GM12865 (cell line): ENCODE measurements around the gene FAM227A.
A peak's percentile ranks its signal among the peaks of the same experiment; 100 is the strongest.

Experiments used
- DNase-seq: peaks from one replicate; pipeline ENCODE4 v3.0.0; 2010; ENCODE audit warnings: low read depth
- H3K4me3 ChIP-seq: 2 replicates; pipeline ENCODE4 v1.5.1; 2011; ENCODE audit warnings: mild to moderate bottlenecking, low read depth, low read length, control low read depth
- CTCF ChIP-seq: IDR thresholded peaks from 2 replicates; pipeline ENCODE4 v1.5.1; 2011; ENCODE audit warnings: low read length, control low read depth, low read depth, inconsistent platforms; ENCODE audit not compliant: insufficient read depth; ENCODE audit errors: missing control alignments

FAM227A gene

GRCh38 chr22:38656256-38657044 is at the start of gene FAM227A, which contains the start of gene CBY1:
TSS of gene FAM227A (minus strand) at chr22:38656392. CDS start at chr22:38650168, 6,224 bp downstream.
TSS of gene CBY1 (plus strand) at chr22:38656638. CDS start at chr22:38668055, 11,417 bp downstream.
- DNase-seq: peak; percentile 90
- TF ChIP-seq CTCF: no peak
- peak within 1 kb of the TSS; percentile 80 for H3K4me3 ChIP-seq

- H3K4me3 ChIP-seq: peak within 1 kb of the TSS; percentile 79
- no peak for TF ChIP-seq CTCF
- DNase-seq: peak; percentile 100
Observed at GRCh38 chr22:38705235-38706100, 49.3 kb upstream of the FAM227A start, which contains the start of gene GTPBP1. TSS of gene GTPBP1 (plus strand) at chr22:38705944. CDS start at chr22:38705956, 12 bp downstream.

GRCh38 chr22:38704654-38705234 is 48.6 kb upstream of the FAM227A start:
- DNase-seq: no peak
- peak overlapping the region; percentile 55 for H3K4me3 ChIP-seq

GRCh38 chr22:38700789-38701628 is 44.8 kb upstream of the FAM227A start, which contains the start of gene JOSD1:
TSS of gene JOSD1 (minus strand) at chr22:38700943. CDS start at chr22:38699987, 956 bp downstream.
- DNase-seq: peak; percentile 98
- H3K4me3 ChIP-seq: peak within 1 kb of the TSS; percentile 74
- TF ChIP-seq CTCF: no peak

More at GRCh38 chr22:38704654-38705234, 48.6 kb upstream of the FAM227A start:
- no peak for TF ChIP-seq CTCF

- no peak for DNase-seq
- peak overlapping the region; percentile 74 for H3K4me3 ChIP-seq
- TF ChIP-seq CTCF: no peak
Observed at GRCh38 chr22:38700270-38700788, 44.1 kb upstream of the FAM227A start.
